Transverse colon (tissue), 4 donors: Measurements from ENCODE around the gene MZT2B.

Experiments
- POLR2A ChIP-seq: fragments of 450-650 bp; IDR thresholded peaks from one replicate; pipeline ENCODE4 v1.6.1; 2016; ENCODE audit warnings: antibody characterized with exemption, mild to moderate bottlenecking, moderate library complexity
- POLR2AphosphoS5 ChIP-seq, 3 donors: sonication (generic); formaldehyde crosslinking; IDR thresholded peaks; one replicate each; pipeline ENCODE4 v1.6.1; 2016; ENCODE audit warnings: antibody characterized with exemption in 3 of 3
- TF ChIP-seq, protein P1 (sequence below), 5 experiments: fragments of 200-600 bp in 3 of 5; fragments of 450-650 bp in 2 of 5; sonication (generic) in 3 of 5; IDR thresholded peaks; 1 replicate in 2 of 5; 2 replicates in 3 of 5; pipeline ENCODE4 v1.5.1; 2016 to 2017; ENCODE audit warnings: antibody characterized with exemption in 5 of 5, inconsistent platforms in 3 of 5, mild to moderate bottlenecking in 2 of 5, moderate library complexity in 1 of 5

GRCh38 chr2:130181880-130182682 is at the start of gene MZT2B:
- TF ChIP-seq, protein P1, sequence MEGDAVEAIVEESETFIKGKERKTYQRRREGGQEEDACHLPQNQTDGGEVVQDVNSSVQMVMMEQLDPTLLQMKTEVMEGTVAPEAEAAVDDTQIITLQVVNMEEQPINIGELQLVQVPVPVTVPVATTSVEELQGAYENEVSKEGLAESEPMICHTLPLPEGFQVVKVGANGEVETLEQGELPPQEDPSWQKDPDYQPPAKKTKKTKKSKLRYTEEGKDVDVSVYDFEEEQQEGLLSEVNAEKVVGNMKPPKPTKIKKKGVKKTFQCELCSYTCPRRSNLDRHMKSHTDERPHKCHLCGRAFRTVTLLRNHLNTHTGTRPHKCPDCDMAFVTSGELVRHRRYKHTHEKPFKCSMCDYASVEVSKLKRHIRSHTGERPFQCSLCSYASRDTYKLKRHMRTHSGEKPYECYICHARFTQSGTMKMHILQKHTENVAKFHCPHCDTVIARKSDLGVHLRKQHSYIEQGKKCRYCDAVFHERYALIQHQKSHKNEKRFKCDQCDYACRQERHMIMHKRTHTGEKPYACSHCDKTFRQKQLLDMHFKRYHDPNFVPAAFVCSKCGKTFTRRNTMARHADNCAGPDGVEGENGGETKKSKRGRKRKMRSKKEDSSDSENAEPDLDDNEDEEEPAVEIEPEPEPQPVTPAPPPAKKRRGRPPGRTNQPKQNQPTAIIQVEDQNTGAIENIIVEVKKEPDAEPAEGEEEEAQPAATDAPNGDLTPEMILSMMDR (IDR thresholded peaks at IDR 0.05), result peak; percentile 74 to 90 (median 78)
- TF ChIP-seq POLR2A (peak; percentile 52), POLR2AphosphoS5 (IDR thresholded peaks at IDR 0.05) (peak in 2 of 3 donors; percentile 28 to 52)
